NCI-H748 (cell line): Measurements from ENCODE around the gene ARHGAP44.
"Not testable (repeated sequence)": the region's sequence is repeated elsewhere in the genome, so short reads cannot be mapped to it uniquely, and the experiment has no call there.

Experiments used
- DNase-seq: peaks from one replicate; lab custom pipeline; 2025; ENCODE audit not compliant: unreplicated experiment; lab: John Stamatoyannopoulos, UW

ARHGAP44 gene

DNA sequence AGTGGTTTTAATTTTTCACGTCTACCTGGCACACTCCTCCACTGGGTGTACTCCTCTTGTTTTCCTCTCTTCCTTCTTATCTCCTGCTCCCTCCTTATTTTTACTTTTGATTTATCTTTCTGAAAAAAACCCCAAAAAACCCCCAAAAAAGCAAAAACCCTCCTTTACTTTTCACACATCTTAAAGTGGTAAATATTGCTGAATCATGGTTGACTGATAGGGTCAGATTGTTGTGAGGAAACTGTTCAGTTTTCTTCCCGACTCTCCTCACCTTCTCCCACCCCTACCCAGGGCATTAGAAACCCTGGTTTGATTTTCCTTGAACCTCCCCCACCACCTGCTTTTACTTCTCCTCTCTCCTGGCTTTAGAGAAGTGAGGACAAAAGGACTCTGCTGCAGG lies 25.4 kb downstream of the ARHGAP44 start:
- no peak for DNase-seq

GRCh38 chr17:12815642-12816141 lies 26.4 kb downstream of the ARHGAP44 start:
- no peak for DNase-seq

GRCh38 chr17:12821376-12821940 lies 32.2 kb downstream of the ARHGAP44 start:
- no peak for DNase-seq

GRCh38 chr17:12826431-12826830 lies 37.1 kb downstream of the ARHGAP44 start:
- DNase-seq: no peak

- no peak for DNase-seq
Observed at GRCh38 chr17:12830777-12831247, 41.5 kb downstream of the ARHGAP44 start.

DNA sequence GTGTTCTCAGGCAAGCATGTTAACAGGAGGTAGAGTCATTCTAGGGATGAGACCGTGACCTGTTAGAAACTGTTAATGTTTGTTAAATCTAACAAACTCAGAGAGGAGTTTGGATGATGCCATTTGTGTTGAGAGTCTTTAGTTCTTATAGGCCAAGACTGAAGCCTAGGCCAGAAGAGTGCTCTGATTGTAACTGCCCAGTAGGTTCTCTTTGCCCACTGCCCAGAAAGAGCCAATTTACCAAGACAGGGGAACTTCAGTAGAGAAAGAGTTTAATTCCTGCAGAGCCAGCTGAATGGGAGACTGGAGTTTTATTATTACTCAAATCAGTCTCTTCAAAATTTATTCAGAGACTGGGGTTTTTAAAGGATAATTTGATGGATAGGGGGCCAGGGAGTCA lies 42.5 kb downstream of the ARHGAP44 start:
- DNase-seq: no peak

DNA sequence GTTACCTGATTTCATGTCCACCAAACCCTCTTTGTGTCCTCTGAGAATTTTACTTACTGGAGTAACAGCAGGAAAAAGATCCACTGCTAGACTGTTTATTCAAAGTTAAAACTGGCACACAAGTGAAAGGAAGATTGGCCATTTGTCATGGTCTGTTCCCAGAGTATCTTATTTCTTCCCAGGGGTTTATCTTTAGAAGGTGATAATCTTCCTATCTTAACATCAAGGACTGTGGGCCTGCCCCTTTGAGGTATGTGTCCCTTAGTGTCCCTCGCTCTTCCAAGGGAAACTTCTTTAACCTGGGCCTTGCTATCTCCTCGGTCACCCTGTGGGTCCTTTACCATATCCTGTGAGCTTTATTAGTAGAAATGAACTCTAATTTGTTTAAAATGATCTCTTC lies 49.7 kb downstream of the ARHGAP44 start:
- no peak for DNase-seq

DNA sequence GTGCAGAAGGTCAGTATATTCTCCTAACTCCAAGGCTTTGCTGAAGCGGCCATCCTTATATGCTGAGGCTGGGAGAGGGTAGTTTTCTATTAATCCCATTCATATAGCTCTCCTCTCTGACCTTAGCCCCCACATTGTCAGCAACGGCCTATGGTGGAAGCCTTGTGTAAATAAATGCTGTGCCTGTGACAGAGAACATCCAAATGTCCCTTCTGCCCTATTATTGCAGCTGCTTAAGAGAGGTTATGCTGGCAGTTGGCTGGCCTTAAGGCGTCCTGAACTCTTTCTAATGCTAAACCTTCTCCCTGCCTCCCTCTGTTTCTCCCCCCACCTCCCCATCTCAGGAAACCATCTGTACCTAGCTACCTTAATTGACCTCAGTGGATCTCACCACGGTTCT lies 53.6 kb downstream of the ARHGAP44 start:
- DNase-seq: no peak

GRCh38 chr17:12850996-12851395 lies 61.7 kb downstream of the ARHGAP44 start:
- DNase-seq: no peak

DNA sequence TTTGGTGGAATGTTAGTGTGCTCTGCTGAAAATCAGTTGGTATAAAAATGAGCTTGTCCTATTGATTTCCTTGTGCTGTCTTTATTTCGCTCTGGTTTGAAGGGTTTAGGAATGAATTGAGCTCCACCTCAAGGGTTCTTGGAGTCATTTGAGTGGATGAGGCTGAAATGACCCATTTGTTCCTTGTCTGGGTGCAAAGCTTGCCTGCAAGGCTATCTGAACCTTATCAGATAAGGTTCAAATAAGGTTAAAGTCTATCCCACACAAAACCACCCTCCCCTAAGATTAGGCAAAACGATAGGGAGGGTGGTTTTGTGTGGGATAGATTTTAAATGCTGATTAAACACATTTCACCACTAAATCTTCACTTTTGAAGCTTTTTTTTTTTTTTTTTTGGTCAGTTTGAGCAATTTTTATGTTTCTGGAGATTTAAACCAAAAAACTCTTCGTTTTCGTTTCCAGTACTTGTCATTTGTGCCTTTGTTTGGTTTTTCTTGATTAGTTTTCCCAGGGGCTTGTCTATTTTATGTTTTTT lies 62.7 kb downstream of the ARHGAP44 start:
- DNase-seq: no peak

- no peak for DNase-seq
Observed at GRCh38 chr17:12853921-12854320, 64.6 kb downstream of the ARHGAP44 start.

GRCh38 chr17:12856416-12856815 lies 67.1 kb downstream of the ARHGAP44 start:
- DNase-seq: no peak

DNA sequence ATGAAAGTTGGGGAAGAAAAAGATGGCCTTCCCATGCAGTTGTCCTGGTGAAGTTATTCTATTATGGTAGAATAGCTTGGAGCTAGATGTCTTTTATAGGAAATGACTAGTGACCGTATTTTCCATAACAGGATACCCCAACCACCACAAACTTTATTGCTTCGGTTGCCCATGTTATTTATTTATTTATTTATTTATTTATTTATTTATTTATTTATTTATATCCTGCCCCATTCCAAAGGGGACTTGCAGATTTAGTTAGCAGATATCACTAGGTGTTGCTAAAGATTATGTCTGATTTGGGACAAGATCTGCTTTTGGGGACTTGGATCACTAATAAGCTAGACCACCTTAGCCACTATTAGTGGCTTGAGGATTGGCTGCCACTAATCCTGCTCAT lies 68.3 kb downstream of the ARHGAP44 start:
- no peak for DNase-seq

DNA sequence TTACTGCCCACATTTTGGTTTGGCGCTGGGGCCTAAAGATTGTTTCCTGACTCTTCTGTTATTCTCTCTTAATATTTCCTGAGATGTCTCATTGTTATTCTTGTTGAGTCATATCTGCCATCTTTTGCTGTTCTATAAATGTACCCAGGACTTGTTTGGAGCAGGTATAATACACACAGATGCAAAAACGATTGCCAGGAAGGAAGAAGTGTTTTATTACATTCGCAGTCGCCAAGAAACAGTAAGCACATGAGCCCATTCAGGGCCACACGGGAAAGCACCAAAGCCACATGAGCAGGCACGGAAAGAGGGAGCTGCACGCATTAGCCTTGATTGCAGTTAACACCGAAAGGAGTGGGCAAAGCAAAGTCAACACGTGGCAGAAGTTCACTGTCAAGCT lies 70.2 kb downstream of the ARHGAP44 start:
- DNase-seq: no peak

DNA sequence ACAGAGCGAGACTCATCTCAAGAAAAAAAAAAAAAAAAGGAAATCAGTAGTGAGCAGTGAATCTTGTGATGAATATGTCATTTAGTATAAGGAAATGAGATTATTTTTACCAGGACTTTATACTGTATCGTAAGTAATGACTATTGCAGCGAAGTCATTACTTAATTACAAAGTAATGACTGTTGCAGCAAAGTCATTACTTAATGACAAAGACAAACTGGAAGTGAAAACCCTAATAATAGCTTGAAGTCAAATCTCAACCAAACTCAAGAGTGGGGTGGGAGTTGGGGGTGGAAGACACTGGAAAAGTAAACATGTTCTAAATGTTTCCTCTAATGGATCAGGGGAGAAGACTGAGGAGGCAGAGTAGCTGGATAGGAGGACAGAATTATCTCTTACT lies 76.5 kb downstream of the ARHGAP44 start:
- DNase-seq: no peak

GRCh38 chr17:12866244-12866643 lies 76.9 kb downstream of the ARHGAP44 start:
- no peak for DNase-seq

- DNase-seq: no peak
Observed at GRCh38 chr17:12867726-12868125, 78.4 kb downstream of the ARHGAP44 start.

- not testable (repeated sequence) for DNase-seq
Observed at GRCh38 chr17:12873415-12874125, 84.3 kb downstream of the ARHGAP44 start.

DNA sequence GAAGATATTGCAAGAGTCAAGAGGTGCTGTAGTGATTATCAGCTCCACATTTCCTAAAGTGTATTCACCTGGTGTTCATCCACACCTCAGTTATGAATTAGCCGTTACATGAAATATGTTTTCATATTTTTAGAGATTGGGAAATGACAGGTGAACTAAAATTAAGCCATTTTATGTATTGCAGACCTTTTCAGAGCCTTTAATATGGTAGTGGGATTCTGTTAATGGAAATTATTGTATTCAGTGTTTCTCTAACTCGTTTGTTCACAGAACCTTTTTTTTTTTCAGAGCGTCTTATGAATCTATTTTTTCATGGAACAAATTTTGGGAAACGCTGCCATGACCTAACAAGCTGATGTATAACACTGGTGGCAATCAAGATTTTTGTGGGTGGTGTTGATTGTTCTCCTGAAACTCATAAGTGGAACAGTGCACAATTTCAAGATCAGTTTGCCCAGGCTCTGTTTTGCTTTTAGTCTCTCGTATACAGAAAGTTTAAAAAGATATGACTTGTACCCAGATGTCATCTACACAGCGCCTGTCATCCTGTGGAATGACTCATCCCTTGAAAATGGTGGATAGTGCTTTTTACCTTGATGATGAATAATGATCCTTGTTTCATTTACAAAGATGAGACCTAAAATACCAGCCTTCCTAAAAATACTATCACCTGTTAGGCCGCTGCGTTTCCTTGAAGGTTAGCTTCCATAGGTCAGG lies 88.8 kb downstream of the ARHGAP44 start:
- DNase-seq: no peak

DNA sequence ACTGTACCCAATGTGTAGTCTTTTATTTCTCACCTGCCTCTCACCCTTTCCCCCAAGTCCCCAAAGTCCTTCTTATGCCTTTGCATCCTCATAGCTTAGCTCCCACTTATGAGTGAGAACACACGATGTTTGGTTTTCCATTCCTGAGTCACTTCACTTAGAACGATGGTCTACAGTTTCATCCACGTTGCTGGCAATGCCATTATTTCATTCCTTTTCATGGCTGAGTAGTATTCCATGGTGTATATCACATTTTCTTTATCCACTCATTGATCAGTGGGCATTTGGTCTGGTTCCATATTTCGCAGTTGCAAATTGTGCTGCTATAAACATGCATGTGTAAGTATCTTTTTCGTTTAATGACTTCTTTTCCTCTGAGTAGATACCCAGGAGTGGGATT lies 89.8 kb downstream of the ARHGAP44 start:
- not testable (repeated sequence) for DNase-seq

GRCh38 chr17:12883472-12883871 lies 94.2 kb downstream of the ARHGAP44 start:
- DNase-seq: no peak

DNA sequence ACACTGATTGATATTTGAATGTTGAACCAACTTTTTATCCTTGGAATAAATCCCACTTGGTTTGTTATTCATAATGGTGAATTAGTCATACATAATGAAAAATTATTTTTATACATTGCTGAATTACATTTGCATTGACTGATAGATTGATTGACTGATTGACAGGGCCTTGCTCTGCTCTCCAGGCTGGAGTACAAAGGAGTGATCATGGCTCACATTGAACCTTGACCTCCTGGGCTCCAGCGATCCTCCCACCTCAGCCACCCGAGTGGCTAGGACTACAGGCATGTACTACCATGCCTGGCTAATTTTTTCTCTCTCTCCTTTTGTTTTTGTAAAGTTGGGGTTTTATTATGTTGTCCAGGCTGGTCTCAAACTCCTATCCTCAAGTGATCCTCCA lies 97.8 kb downstream of the ARHGAP44 start:
- no peak for DNase-seq
